Panc1 (cell line): Measurements from ENCODE around the gene ARHGEF28. TPM values are rescaled to one million over a fixed set of nuclear protein-coding genes. Genes with fewer than 3 reads are reported as not detected.

Source experiments
- ATAC-seq: fragments of 200-7000 bp; cut with Tn5 transposase; 2 replicates; pipeline ENCODE4 v1.9.1; 2020; ENCODE audit warnings: mild to moderate bottlenecking, moderate library complexity
- BruUV-seq: library from RNA; stranded (reverse); fragments of 400-500 nt; replicated peaks from 2 replicates; lab custom pipeline; 2021; lab: Mats Ljungman, UMichigan
- CTCF ChIA-PET: fragments of 300-600 bp; sonication (Branson Sonifier 250); formaldehyde crosslinking; loops from one replicate; lab custom pipeline; 2022; ENCODE audit warnings: antibody characterized with exemption; lab: Charles Lee
- POLR2A ChIA-PET: fragments of 300-600 bp; sonication (Branson Sonifier 250); formaldehyde crosslinking; loops from one replicate; lab custom pipeline; 2022; ENCODE audit warnings: antibody characterized with exemption; lab: Charles Lee
- DNase-seq: peaks from one replicate; pipeline ENCODE4 v3.0.0-alpha.2; 2010; ENCODE audit warnings: low read depth, low spot score
- H3K27ac ChIP-seq: 2 replicates; pipeline ENCODE4 v1.5.1; 2011; ENCODE audit warnings: mild to moderate bottlenecking, low read length, inconsistent platforms
- H3K27me3 ChIP-seq: fragments of 200-500 bp; sonication (Bioruptor generic); 2 replicates; pipeline ENCODE4 v1.6.0; 2014; ENCODE audit warnings: low read length, inconsistent platforms; ENCODE audit not compliant: control insufficient read depth, insufficient read depth
- H3K36me3 ChIP-seq: fragments of 200-500 bp; sonication (Bioruptor generic); 2 replicates; pipeline ENCODE4 v1.5.1; 2014; ENCODE audit warnings: inconsistent platforms, mild to moderate bottlenecking, low read length, moderate library complexity; ENCODE audit not compliant: control insufficient read depth, insufficient read depth
- H3K4me1 ChIP-seq: 2 replicates; pipeline ENCODE4 v1.5.1; 2011; ENCODE audit warnings: inconsistent platforms, mild to moderate bottlenecking, low read length, moderate library complexity; ENCODE audit not compliant: control insufficient read depth, insufficient read depth
- H3K4me3 ChIP-seq, 2 experiments: 2 replicates each; pipeline ENCODE4 v1.5.1; 2011 to 2012; ENCODE audit warnings: low read depth in 2 of 2, low read length in 2 of 2, mild to moderate bottlenecking in 2 of 2, inconsistent platforms in 1 of 2, moderate library complexity in 1 of 2
- H3K9me3 ChIP-seq: fragments of 200-500 bp; sonication (Bioruptor generic); 2 replicates; pipeline ENCODE4 v1.5.1; 2014; ENCODE audit warnings: low read depth, mild to moderate bottlenecking, inconsistent platforms, low read length, moderate library complexity; ENCODE audit not compliant: control insufficient read depth, insufficient read depth
- CTCF ChIP-seq: fragments of 450-650 bp; IDR thresholded peaks from 2 replicates; pipeline ENCODE4 v1.5.1; 2017; ENCODE audit warnings: mild to moderate bottlenecking
- POLR2AphosphoS5 ChIP-seq: IDR thresholded peaks from 2 replicates; pipeline ENCODE4 v1.6.1; 2012; ENCODE audit warnings: mild to moderate bottlenecking, low read depth, low read length, moderate library complexity
- SIN3A ChIP-seq: IDR thresholded peaks from 2 replicates; pipeline ENCODE4 v1.6.1; 2012; ENCODE audit warnings: low read depth, mild to moderate bottlenecking, low read length, moderate library complexity, borderline replicate concordance; ENCODE audit not compliant: insufficient read depth
- TCF7L2 ChIP-seq: IDR thresholded peaks from 2 replicates; pipeline ENCODE4 v1.6.1; 2011; ENCODE audit warnings: mild to moderate bottlenecking, low read depth, low read length, inconsistent platforms
- in situ Hi-C: cut with HindIII; loops from 2 replicates; pipeline ENCODE4 v1.10.0; 2016; ENCODE audit warnings: low sequenced_read_pairs, low pct_unique_long_range_greater_than_20kb
- intact Hi-C: fragments of 100-400 bp; cut with micrococcal nuclease; formaldehyde crosslinking; loops from one replicate; pipeline ENCODE4 v1.10.0; 2022; ENCODE audit not compliant: unreplicated experiment
- total RNA-seq: library from RNA; stranded (reverse); gene quantifications from one replicate; pipeline ENCODE4 v1.2.1, GENCODE V29; 2021; ENCODE audit not compliant: unreplicated experiment
- TF ChIP-seq, protein P1 (sequence below), 2 experiments: IDR thresholded peaks; 2 replicates each; pipeline ENCODE4 v1.6.1; 2011 to 2012; ENCODE audit warnings: low read depth in 2 of 2, control low read depth in 1 of 2, low read length in 1 of 2, mild to moderate bottlenecking in 1 of 2, moderate library complexity in 1 of 2; ENCODE audit not compliant: insufficient read depth in 1 of 2

The ARHGEF28 gene
- total RNA-seq, 1 experiment from 2014 or later, result 34.8 TPM

- no peak overlapping the region for H3K4me3 ChIP-seq
- CTCF ChIA-PET, result no interaction called here
- intact Hi-C loops, result no loop called here
Observed at GRCh38 chr5:73612799-73613198, 13.2 kb upstream of the ARHGEF28 start.

DNA sequence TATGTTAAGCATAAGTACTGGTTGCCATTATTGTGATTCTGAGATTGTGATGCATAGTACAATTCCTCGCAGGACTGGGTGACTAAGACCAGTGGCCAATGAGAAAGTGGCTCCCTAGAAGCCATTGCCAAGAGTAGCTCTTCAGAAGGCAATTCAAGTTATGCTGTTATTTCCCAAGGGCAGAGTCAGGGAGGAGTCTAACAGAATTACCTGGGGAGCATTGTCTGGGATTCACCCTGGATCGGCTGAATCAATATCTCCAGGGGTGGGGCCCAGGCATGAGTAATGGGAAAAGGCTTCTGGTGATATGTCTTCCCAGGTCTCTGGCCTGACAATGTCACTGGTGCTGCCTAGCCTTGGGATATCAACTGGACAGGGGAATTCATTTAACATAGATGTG is 10.9 kb upstream of the ARHGEF28 start:
- CTCF ChIA-PET, result no interaction called here
- Histone ChIP-seq H3K4me1 (peaks cover 19% of the 10 kb centered on the region), H3K4me3 (no peak overlapping the region), H3K9me3 (no peaks in the 10 kb centered on the region), H3K27ac (no peak overlapping the region), H3K27me3 (no peaks in the 10 kb centered on the region), H3K36me3 (no peaks in the 10 kb centered on the region)
- DNase-seq (no peak), ATAC-seq (no peak)
- BruUV-seq, result no TSS peak
- no peak for TF ChIP-seq SIN3A
- TF ChIP-seq, protein P1, sequence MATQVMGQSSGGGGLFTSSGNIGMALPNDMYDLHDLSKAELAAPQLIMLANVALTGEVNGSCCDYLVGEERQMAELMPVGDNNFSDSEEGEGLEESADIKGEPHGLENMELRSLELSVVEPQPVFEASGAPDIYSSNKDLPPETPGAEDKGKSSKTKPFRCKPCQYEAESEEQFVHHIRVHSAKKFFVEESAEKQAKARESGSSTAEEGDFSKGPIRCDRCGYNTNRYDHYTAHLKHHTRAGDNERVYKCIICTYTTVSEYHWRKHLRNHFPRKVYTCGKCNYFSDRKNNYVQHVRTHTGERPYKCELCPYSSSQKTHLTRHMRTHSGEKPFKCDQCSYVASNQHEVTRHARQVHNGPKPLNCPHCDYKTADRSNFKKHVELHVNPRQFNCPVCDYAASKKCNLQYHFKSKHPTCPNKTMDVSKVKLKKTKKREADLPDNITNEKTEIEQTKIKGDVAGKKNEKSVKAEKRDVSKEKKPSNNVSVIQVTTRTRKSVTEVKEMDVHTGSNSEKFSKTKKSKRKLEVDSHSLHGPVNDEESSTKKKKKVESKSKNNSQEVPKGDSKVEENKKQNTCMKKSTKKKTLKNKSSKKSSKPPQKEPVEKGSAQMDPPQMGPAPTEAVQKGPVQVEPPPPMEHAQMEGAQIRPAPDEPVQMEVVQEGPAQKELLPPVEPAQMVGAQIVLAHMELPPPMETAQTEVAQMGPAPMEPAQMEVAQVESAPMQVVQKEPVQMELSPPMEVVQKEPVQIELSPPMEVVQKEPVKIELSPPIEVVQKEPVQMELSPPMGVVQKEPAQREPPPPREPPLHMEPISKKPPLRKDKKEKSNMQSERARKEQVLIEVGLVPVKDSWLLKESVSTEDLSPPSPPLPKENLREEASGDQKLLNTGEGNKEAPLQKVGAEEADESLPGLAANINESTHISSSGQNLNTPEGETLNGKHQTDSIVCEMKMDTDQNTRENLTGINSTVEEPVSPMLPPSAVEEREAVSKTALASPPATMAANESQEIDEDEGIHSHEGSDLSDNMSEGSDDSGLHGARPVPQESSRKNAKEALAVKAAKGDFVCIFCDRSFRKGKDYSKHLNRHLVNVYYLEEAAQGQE (IDR thresholded peaks at IDR 0.05; ENCODE audit: insufficient read depth in 1 of 2, low read depth in 2 of 2, low read length in 1 of 2), result no peak
- TF ChIP-seq POLR2AphosphoS5, result no peak
- TF ChIP-seq CTCF, result no peak
- TF ChIP-seq TCF7L2, result no peak
- intact Hi-C loops (no loop called here), in situ Hi-C loops (no loop called here)
- POLR2A ChIA-PET, result interaction anchor here (0.6 kb wide), 1 partner anchor 521 kb away, joined by 3 read pairs; no protein-coding TSS in a partner anchor

More at GRCh38 chr5:73612799-73613198, 13.2 kb upstream of the ARHGEF28 start:
- H3K4me1 ChIP-seq, result peaks cover 12% of the 10 kb centered on the region
- TF ChIP-seq POLR2AphosphoS5, result peak; percentile 42; the same call in 1 of the 2 replicates
- TF ChIP-seq, protein P1 (IDR thresholded peaks at IDR 0.05; ENCODE audit: insufficient read depth in 1 of 2, low read depth in 2 of 2, low read length in 1 of 2), result no peak
- TF ChIP-seq SIN3A, result no peak
- TF ChIP-seq CTCF, result no peak
- TF ChIP-seq TCF7L2, result peak; percentile 87
- POLR2A ChIA-PET, result interaction anchor here (0.6 kb wide), 1 partner anchor 114 kb away, joined by 3 read pairs; no protein-coding TSS in a partner anchor
- H3K27me3 ChIP-seq, result no peaks in the 10 kb centered on the region
- H3K9me3 ChIP-seq, result no peaks in the 10 kb centered on the region
- H3K27ac ChIP-seq, result no peak overlapping the region
- H3K36me3 ChIP-seq, result no peaks in the 10 kb centered on the region
- no TSS peak for BruUV-seq
- in situ Hi-C loops, result no loop called here
- no peak for DNase-seq
- ATAC-seq, result peak; percentile 72
